Osteocyte (in vitro differentiated cells): ENCODE data around the gene CAMK1D. TPM values are rescaled to one million over a fixed set of nuclear protein-coding genes. Genes with fewer than 3 reads are reported as not detected.

ENCODE experiments used
- DNase-seq: peaks from one replicate; pipeline ENCODE4 v3.0.0; 2021; ENCODE audit warnings: mixed read lengths; ENCODE audit not compliant: unreplicated experiment; ENCODE audit errors: extremely low spot score
- H3K27ac Mint-ChIP-seq: one replicate; pipeline ENCODE4 v1.8.0; 2021; ENCODE audit warnings: mild to moderate bottlenecking, mixed read lengths; ENCODE audit not compliant: unreplicated experiment
- H3K27me3 Mint-ChIP-seq: one replicate; pipeline ENCODE4 v1.8.0; 2021; ENCODE audit warnings: mixed read lengths; ENCODE audit not compliant: unreplicated experiment
- H3K36me3 Mint-ChIP-seq: one replicate; pipeline ENCODE4 v1.8.0; 2021; ENCODE audit warnings: mixed read lengths; ENCODE audit not compliant: unreplicated experiment
- H3K4me1 Mint-ChIP-seq: one replicate; pipeline ENCODE4 v1.8.0; 2021; ENCODE audit warnings: mixed read lengths; ENCODE audit not compliant: unreplicated experiment
- H3K4me3 Mint-ChIP-seq: one replicate; pipeline ENCODE4 v1.8.0; 2021; ENCODE audit warnings: mild to moderate bottlenecking, moderate library complexity, mixed read lengths; ENCODE audit not compliant: unreplicated experiment
- H3K9me3 Mint-ChIP-seq: one replicate; pipeline ENCODE4 v1.8.0; 2021; ENCODE audit warnings: mixed read lengths; ENCODE audit not compliant: unreplicated experiment
- CTCF ChIP-seq: fragments of 200-600 bp; sonication (generic); IDR thresholded peaks from 2 replicates; pipeline ENCODE4 v1.5.0; 2021; ENCODE audit warnings: antibody characterized with exemption, mild to moderate bottlenecking, moderate library complexity
- total RNA-seq: library from RNA; stranded (reverse); gene quantifications from 2 replicates; pipeline ENCODE4 v1.2.1, GENCODE V29; 2021

Gene CAMK1D
- total RNA-seq, 1 donor from 2014 or later: 13.7 TPM

GRCh38 chr10:12828736-12829135 is 479.4 kb downstream of the CAMK1D start:
- Mint-ChIP-seq H3K27ac (no peak overlapping the region), H3K4me1 (peaks cover 30% of the 10 kb centered on the region), H3K9me3 (no peaks in the 10 kb centered on the region), H3K36me3 (peaks cover 9% of the 10 kb centered on the region), H3K4me3 (no peak overlapping the region), H3K27me3 (no peaks in the 10 kb centered on the region)
- no peak for DNase-seq
- no peak for TF ChIP-seq CTCF

- Mint-ChIP-seq H3K36me3 (peaks cover 9% of the 10 kb centered on the region), H3K27me3 (peaks cover 3% of the 10 kb centered on the region), H3K4me1 (peaks cover 21% of the 10 kb centered on the region), H3K4me3 (no peak overlapping the region), H3K27ac (peak overlapping the region; percentile 4), H3K9me3 (no peaks in the 10 kb centered on the region)
- DNase-seq: no peak
- TF ChIP-seq CTCF: no peak
These were observed 480.6 kb downstream of the CAMK1D start for GRCh38 chr10:12829831-12830390.

- Mint-ChIP-seq H3K27ac (no peak overlapping the region), H3K36me3 (peaks cover 5% of the 10 kb centered on the region), H3K4me1 (peaks cover 8% of the 10 kb centered on the region), H3K27me3 (peaks cover 3% of the 10 kb centered on the region), H3K9me3 (no peaks in the 10 kb centered on the region), H3K4me3 (no peak overlapping the region)
- no peak for TF ChIP-seq CTCF
- no peak for DNase-seq
These were observed 482.7 kb downstream of the CAMK1D start for GRCh38 chr10:12832096-12832495.

- Mint-ChIP-seq H3K36me3 (peaks cover 2% of the 10 kb centered on the region), H3K4me3 (no peak overlapping the region), H3K4me1 (peaks cover 8% of the 10 kb centered on the region), H3K27me3 (peaks cover 3% of the 10 kb centered on the region), H3K9me3 (no peaks in the 10 kb centered on the region), H3K27ac (no peak overlapping the region)
- TF ChIP-seq CTCF: no peak
- no peak for DNase-seq
These were observed 484.1 kb downstream of the CAMK1D start for GRCh38 chr10:12833451-12833850.

GRCh38 chr10:12834116-12834665 is 484.8 kb downstream of the CAMK1D start:
- TF ChIP-seq CTCF: no peak
- no peak overlapping the region for H3K27ac Mint-ChIP-seq
- H3K36me3 Mint-ChIP-seq: peaks cover 2% of the 10 kb centered on the region
- no peak for DNase-seq
- no peak overlapping the region for H3K4me3 Mint-ChIP-seq
- H3K9me3 Mint-ChIP-seq: no peaks in the 10 kb centered on the region
- H3K27me3 Mint-ChIP-seq: peaks cover 3% of the 10 kb centered on the region
- H3K4me1 Mint-ChIP-seq: peaks cover 9% of the 10 kb centered on the region
